Ishikawa (cell line): ENCODE data around the gene ADCY9.

Experiments
- CEBPB ChIP-seq: IDR thresholded peaks from 2 replicates; pipeline ENCODE4 v1.6.1; 2012
- CREB1 ChIP-seq: IDR thresholded peaks from 2 replicates; pipeline ENCODE4 v1.6.1; 2012; ENCODE audit warnings: low read depth
- EGR1 ChIP-seq: IDR thresholded peaks from 2 replicates; pipeline ENCODE4 v1.6.1; 2012
- EP300 ChIP-seq: IDR thresholded peaks from 2 replicates; pipeline ENCODE4 v1.6.1; 2012; ENCODE audit warnings: borderline replicate concordance
- FOXM1 ChIP-seq: IDR thresholded peaks from 2 replicates; pipeline ENCODE4 v1.6.1; 2012; ENCODE audit warnings: low read depth, borderline replicate concordance
- NFIC ChIP-seq: IDR thresholded peaks from 2 replicates; pipeline ENCODE4 v1.6.1; 2012
- RAD21 ChIP-seq: IDR thresholded peaks from 2 replicates; pipeline ENCODE4 v1.6.1; 2012; ENCODE audit warnings: low read depth
- TAF1 ChIP-seq: IDR thresholded peaks from 2 replicates; pipeline ENCODE4 v1.6.1; 2012; ENCODE audit warnings: low read depth, mild to moderate bottlenecking
- TCF12 ChIP-seq: IDR thresholded peaks from 2 replicates; pipeline ENCODE4 v1.6.1; 2012; ENCODE audit warnings: low read depth
- TEAD4 ChIP-seq: IDR thresholded peaks from 2 replicates; pipeline ENCODE4 v1.6.1; 2012
- USF1 ChIP-seq: IDR thresholded peaks from 2 replicates; pipeline ENCODE4 v1.6.1; 2012
- YY1 ChIP-seq: IDR thresholded peaks from 2 replicates; pipeline ENCODE4 v1.6.1; 2012; ENCODE audit warnings: low read depth
- ZBTB7A ChIP-seq: IDR thresholded peaks from 2 replicates; pipeline ENCODE4 v1.6.1; 2012; ENCODE audit warnings: low read depth
- TF ChIP-seq, protein P1 (sequence below): IDR thresholded peaks from 2 replicates; pipeline ENCODE4 v1.6.1; 2012
- TF ChIP-seq, protein P2 (sequence below): IDR thresholded peaks from 2 replicates; pipeline ENCODE4 v1.6.1; 2012; ENCODE audit warnings: low read depth, mild to moderate bottlenecking

The ADCY9 gene

GRCh38 chr16:4032768-4033167, 83.5 kb downstream of the ADCY9 start:
- TF ChIP-seq RAD21 (no peak), ZBTB7A (no peak), CEBPB (no peak), YY1 (no peak), NFIC (no peak), TAF1 (no peak), TCF12 (no peak)
- TF ChIP-seq, protein P1, sequence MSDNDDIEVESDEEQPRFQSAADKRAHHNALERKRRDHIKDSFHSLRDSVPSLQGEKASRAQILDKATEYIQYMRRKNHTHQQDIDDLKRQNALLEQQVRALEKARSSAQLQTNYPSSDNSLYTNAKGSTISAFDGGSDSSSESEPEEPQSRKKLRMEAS: no peak

DNA sequence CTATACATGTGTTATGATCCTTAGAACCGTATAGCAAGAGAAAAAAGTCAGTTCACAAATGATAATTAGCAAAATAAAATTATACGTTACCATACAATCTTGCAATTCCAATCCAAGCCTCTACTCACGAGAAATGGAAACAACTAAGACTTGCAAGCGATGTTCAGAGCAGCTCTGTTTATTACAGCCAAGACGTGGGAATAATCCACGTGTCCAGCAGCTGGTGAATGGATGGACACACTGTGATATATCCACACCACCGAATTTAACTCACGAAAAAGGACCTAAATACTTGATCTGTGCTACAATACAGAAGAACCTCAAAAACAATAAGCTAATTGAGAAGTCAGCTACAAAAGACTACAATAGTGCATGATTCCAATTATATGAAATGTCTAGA, 88.1 kb downstream of the ADCY9 start:
- TF ChIP-seq, protein P1: no peak
- TF ChIP-seq TEAD4 (no peak), CEBPB (no peak), EP300 (no peak), YY1 (no peak), RAD21 (no peak), EGR1 (no peak), NFIC (no peak), TCF12 (no peak)
- TF ChIP-seq, protein P2, sequence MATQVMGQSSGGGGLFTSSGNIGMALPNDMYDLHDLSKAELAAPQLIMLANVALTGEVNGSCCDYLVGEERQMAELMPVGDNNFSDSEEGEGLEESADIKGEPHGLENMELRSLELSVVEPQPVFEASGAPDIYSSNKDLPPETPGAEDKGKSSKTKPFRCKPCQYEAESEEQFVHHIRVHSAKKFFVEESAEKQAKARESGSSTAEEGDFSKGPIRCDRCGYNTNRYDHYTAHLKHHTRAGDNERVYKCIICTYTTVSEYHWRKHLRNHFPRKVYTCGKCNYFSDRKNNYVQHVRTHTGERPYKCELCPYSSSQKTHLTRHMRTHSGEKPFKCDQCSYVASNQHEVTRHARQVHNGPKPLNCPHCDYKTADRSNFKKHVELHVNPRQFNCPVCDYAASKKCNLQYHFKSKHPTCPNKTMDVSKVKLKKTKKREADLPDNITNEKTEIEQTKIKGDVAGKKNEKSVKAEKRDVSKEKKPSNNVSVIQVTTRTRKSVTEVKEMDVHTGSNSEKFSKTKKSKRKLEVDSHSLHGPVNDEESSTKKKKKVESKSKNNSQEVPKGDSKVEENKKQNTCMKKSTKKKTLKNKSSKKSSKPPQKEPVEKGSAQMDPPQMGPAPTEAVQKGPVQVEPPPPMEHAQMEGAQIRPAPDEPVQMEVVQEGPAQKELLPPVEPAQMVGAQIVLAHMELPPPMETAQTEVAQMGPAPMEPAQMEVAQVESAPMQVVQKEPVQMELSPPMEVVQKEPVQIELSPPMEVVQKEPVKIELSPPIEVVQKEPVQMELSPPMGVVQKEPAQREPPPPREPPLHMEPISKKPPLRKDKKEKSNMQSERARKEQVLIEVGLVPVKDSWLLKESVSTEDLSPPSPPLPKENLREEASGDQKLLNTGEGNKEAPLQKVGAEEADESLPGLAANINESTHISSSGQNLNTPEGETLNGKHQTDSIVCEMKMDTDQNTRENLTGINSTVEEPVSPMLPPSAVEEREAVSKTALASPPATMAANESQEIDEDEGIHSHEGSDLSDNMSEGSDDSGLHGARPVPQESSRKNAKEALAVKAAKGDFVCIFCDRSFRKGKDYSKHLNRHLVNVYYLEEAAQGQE: no peak

DNA sequence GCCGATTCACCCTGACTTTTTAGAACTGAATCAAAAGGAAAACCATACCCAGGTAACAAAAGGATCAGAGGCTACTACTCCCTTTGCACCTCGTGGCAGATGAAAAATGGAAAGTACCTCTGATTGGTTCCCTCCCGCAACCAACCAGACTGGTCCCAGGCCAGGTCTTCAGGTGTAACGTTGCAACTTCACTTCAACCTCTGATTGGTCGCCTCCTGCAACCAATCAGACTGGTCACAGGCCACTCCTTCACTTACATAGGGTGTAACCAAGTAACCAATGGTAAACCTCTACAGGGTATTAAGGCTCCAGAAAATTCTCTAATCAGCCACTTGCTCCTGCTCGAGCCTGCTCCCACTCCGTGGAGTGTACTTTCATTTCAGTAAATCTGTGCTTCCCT, 89.4 kb downstream of the ADCY9 start:
- TF ChIP-seq TCF12 (no peak), CREB1 (no peak), TEAD4 (no peak), USF1 (no peak), NFIC (no peak), FOXM1 (no peak), TAF1 (no peak), YY1 (no peak), RAD21 (no peak)
- TF ChIP-seq, protein P1: no peak
- TF ChIP-seq, protein P2: no peak

DNA sequence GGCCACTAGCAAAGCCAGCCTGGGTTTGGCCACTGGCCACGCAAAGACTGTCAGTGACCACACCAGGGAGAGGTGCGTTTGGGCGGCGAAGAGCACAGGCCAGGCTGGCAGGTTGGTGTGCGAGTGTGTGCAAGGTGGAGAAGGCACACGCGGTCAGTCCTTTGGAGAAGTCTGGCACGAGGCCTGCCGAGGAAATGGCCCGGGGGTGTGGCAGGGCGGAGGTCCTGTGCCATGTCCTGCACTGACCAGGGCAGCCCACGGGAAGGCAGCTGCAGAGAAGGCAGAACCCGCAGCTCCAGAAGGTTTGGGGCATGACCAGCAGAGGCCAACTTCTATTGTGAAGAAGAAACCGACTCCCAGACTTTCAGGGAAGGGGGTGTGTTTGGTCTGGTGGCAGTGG, 90.8 kb downstream of the ADCY9 start:
- TF ChIP-seq CEBPB: no peak

GRCh38 chr16:4021916-4022315, 94.3 kb downstream of the ADCY9 start:
- no peak for TF ChIP-seq USF1
- TF ChIP-seq FOXM1: no peak

GRCh38 chr16:4021070-4021779, 95.0 kb downstream of the ADCY9 start:
- TF ChIP-seq, protein P2: no peak
- peak; percentile 65 for TF ChIP-seq NFIC
- TF ChIP-seq, protein P1: peak; percentile 95
- peak; percentile 57; the same call in 1 of the 2 replicates for TF ChIP-seq TCF12
